ENCODE measurements around the gene MINAR1.

DNA sequence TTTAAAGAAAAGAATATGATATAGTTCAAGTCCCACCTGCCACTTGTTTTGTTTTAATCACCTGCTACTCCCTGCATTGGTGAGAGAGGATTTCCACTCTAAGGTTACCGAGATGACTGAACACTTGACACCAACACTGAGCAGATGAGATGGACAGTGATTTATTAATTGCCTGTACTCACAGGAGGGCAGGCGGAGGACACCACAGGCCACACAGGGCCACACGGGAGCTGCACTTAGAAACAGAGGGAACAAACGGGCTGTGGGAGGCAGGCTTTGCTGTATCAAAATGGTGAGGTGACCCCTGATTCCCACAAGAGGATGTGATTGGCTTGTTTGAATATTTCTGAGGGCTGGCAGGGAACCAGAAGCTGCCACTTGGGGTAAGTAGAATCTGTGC, 10.8 kb downstream of the MINAR1 start:
- no peak for TF ChIP-seq EZH2 (IDR thresholded peaks at IDR 0.05; ENCODE audit: borderline replicate concordance, low read length)
- TF ChIP-seq, protein P1, sequence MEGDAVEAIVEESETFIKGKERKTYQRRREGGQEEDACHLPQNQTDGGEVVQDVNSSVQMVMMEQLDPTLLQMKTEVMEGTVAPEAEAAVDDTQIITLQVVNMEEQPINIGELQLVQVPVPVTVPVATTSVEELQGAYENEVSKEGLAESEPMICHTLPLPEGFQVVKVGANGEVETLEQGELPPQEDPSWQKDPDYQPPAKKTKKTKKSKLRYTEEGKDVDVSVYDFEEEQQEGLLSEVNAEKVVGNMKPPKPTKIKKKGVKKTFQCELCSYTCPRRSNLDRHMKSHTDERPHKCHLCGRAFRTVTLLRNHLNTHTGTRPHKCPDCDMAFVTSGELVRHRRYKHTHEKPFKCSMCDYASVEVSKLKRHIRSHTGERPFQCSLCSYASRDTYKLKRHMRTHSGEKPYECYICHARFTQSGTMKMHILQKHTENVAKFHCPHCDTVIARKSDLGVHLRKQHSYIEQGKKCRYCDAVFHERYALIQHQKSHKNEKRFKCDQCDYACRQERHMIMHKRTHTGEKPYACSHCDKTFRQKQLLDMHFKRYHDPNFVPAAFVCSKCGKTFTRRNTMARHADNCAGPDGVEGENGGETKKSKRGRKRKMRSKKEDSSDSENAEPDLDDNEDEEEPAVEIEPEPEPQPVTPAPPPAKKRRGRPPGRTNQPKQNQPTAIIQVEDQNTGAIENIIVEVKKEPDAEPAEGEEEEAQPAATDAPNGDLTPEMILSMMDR (IDR thresholded peaks at IDR 0.05; ENCODE audit: low read length) = no peak

Data from OCI-LY1 (cell line).